Activated B cell treated with CpG ODN at 0.5 μM for 24 hours (primary cell): Measurements from ENCODE around the gene ATF7. TPM values are rescaled to one million over a fixed set of nuclear protein-coding genes. Genes with fewer than 3 reads are reported as not detected.
"Not testable (repeated sequence)": the region's sequence is repeated elsewhere in the genome, so short reads cannot be mapped to it uniquely, and the experiment has no call there.

Source experiments
- ATAC-seq: fragments of 200-7000 bp; cut with Tn5 transposase; one replicate; pipeline ENCODE4 v1.10.0; 2021; ENCODE audit warnings: low read depth, mild to moderate bottlenecking, moderate library complexity
- CTCF ChIA-PET: fragments of 350-600 bp; sonication (Branson Sonifier 250); formaldehyde crosslinking; loops from one replicate; lab custom pipeline; 2021; ENCODE audit warnings: antibody characterized with exemption; lab: Charles Lee
- POLR2A ChIA-PET: fragments of 350-600 bp; sonication (Branson Sonifier 250); formaldehyde crosslinking; loops from one replicate; lab custom pipeline; 2021; ENCODE audit warnings: antibody characterized with exemption; lab: Charles Lee
- DNase-seq: peaks from one replicate; pipeline ENCODE4 v3.0.0; 2022
- H3K27ac Mint-ChIP-seq: one replicate; pipeline ENCODE4 v1.8.0; 2020; ENCODE audit warnings: mixed read lengths
- H3K27me3 Mint-ChIP-seq: one replicate; pipeline ENCODE4 v1.8.0; 2021; ENCODE audit warnings: mixed read lengths
- H3K36me3 Mint-ChIP-seq: one replicate; pipeline ENCODE4 v1.8.0; 2021; ENCODE audit warnings: low read depth, mixed read lengths
- H3K4me1 Mint-ChIP-seq: one replicate; pipeline ENCODE4 v1.8.0; 2021; ENCODE audit warnings: mixed read lengths
- H3K4me3 Mint-ChIP-seq: one replicate; pipeline ENCODE4 v1.8.0; 2020; ENCODE audit warnings: mild to moderate bottlenecking, mixed read lengths
- H3K9me3 Mint-ChIP-seq: one replicate; pipeline ENCODE4 v1.8.0; 2020; ENCODE audit warnings: mixed read lengths
- intact Hi-C: fragments of 100-400 bp; cut with micrococcal nuclease; formaldehyde crosslinking; loops from one replicate; pipeline ENCODE4 v1.15.1; 2024
- total RNA-seq: library from RNA; stranded (reverse); gene quantifications from 2 replicates; pipeline ENCODE4 v1.2.3, GENCODE V29; 2022
- TF ChIP-seq, protein P1 (sequence below): fragments of 200-600 bp; IDR thresholded peaks from one replicate; pipeline ENCODE4 v1.8.0; 2022; ENCODE audit warnings: antibody characterized with exemption, mild to moderate bottlenecking

The ATF7 gene
- total RNA-seq, 1 donor from 2014 or later = 36.8 TPM

DNA sequence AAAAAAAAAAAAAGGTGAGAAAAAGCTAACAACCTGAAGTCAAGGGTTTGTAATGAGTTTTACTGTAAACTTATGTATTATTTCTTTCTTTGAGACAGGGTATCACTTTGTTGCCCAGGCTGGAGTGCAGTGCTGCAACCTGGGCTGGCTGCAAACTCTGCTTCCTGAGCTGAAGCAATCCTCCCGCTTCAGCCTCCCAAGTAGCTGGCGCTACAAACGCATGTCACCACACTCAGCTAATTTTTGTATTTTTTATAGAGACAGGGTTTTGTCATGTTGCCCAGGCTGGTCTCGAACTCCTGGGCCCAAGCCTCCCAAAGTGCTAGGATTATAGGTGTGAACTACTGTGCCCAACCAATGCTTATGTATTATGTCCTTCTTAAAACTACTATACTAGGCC lies 9.2 kb downstream of the ATF7 start:
- no peak for DNase-seq
- Mint-ChIP-seq H3K4me1 (peaks cover 34% of the 10 kb centered on the region), H3K27me3 (no peaks in the 10 kb centered on the region), H3K36me3 (peaks cover 17% of the 10 kb centered on the region), H3K4me3 (no peak overlapping the region), H3K27ac (no peak overlapping the region), H3K9me3 (no peaks in the 10 kb centered on the region)
- ChIA-PET POLR2A (interaction anchor here (0.6 to 1.5 kb wide), 2 partner anchors 9 to 237 kb away, joined by 5 to 7 read pairs; partner anchors contain the start of genes ATF7 and SP1), CTCF (interaction anchor here (1.0 kb wide), 1 partner anchor 59 kb away, joined by 3 read pairs; the partner anchor contains the start of gene ATP5MC2)
- intact Hi-C loops = no loop called here
- ATAC-seq = no peak
- TF ChIP-seq, protein P1, sequence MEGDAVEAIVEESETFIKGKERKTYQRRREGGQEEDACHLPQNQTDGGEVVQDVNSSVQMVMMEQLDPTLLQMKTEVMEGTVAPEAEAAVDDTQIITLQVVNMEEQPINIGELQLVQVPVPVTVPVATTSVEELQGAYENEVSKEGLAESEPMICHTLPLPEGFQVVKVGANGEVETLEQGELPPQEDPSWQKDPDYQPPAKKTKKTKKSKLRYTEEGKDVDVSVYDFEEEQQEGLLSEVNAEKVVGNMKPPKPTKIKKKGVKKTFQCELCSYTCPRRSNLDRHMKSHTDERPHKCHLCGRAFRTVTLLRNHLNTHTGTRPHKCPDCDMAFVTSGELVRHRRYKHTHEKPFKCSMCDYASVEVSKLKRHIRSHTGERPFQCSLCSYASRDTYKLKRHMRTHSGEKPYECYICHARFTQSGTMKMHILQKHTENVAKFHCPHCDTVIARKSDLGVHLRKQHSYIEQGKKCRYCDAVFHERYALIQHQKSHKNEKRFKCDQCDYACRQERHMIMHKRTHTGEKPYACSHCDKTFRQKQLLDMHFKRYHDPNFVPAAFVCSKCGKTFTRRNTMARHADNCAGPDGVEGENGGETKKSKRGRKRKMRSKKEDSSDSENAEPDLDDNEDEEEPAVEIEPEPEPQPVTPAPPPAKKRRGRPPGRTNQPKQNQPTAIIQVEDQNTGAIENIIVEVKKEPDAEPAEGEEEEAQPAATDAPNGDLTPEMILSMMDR = no peak

DNA sequence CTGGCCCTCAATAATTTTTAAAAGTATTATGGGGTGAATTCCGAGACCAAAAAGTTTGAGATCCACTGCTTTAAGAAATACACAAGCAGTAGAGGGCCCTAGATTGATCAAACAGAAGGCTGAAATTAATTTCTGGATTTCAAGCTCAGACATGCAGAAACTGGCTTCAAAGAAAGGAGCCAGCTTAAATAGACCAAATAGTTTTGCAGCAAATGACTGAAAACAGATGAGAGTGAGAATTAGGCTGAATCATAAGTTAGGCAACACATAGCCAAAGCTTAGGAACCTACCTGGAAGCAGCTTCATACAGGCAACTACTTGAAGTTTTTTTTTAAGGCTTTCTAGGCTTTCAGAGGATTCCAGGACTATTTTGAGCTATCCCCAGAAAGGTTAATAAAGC lies 12.4 kb downstream of the ATF7 start:
- Mint-ChIP-seq H3K4me1 (peaks cover 22% of the 10 kb centered on the region), H3K9me3 (no peaks in the 10 kb centered on the region), H3K27me3 (no peaks in the 10 kb centered on the region), H3K36me3 (peaks cover 18% of the 10 kb centered on the region), H3K4me3 (no peak overlapping the region), H3K27ac (no peak overlapping the region)
- no peak for ATAC-seq
- POLR2A ChIA-PET = interaction anchor here (0.6 to 1.4 kb wide), 4 partner anchors 12 to 820 kb away, joined by 3 to 14 read pairs (median 4); partner anchors contain the start of gene ATF7
- TF ChIP-seq, protein P1 = no peak
- DNase-seq = no peak
- CTCF ChIA-PET = interaction anchor here (1.0 kb wide), 1 partner anchor 14 kb away, joined by 3 read pairs; no protein-coding TSS in a partner anchor
- intact Hi-C loops = no loop called here

DNA sequence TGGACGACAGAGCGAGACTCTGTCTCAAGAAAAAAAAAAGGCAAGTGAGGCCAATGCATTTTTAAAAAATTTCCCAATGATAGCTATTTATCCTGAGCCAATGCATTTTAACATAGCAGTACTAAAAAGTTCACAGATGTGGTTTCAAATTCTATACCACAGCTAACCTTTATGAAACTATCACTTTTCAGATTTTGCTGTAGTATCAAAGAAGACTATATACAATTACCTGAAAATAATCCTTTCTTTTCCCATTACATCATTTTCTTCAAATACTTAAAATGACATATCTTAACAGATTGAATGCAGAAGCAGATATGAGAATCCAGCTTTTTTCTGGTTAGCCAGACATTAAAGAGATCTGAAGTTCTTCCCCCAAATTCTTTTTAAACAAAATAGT lies 13.2 kb downstream of the ATF7 start:
- H3K36me3 Mint-ChIP-seq = peaks cover 21% of the 10 kb centered on the region
- H3K27ac Mint-ChIP-seq = no peak overlapping the region
- H3K9me3 Mint-ChIP-seq = no peaks in the 10 kb centered on the region
- intact Hi-C loops = no loop called here
- TF ChIP-seq, protein P1 = no peak
- ATAC-seq (no peak), DNase-seq (no peak)
- H3K4me1 Mint-ChIP-seq = peaks cover 14% of the 10 kb centered on the region
- CTCF ChIA-PET = no interaction called here
- POLR2A ChIA-PET = interaction anchor here (0.7 to 1.4 kb wide), 2 partner anchors 13 to 821 kb away, joined by 4 to 14 read pairs; partner anchors contain the start of gene ATF7
- H3K27me3 Mint-ChIP-seq = no peaks in the 10 kb centered on the region
- H3K4me3 Mint-ChIP-seq = no peak overlapping the region

DNA sequence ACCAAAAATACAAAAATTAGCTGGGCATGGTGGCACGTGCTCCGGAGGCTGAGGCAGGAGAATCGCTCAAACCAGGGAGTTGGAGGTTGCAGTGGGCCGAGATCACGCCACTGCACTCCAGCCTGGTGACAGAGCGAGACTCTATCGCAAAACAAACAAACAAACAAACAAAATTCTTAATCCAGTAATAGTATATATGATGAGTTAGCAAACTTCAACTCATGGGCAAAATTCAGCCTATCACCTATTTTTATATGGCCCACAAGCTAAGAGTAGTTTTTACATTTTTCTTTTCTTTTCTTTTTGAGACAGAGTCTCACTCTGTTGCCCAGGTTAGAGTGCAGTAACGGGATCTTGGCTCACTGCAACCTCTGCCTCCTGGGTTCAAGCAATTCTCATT lies 14.9 kb downstream of the ATF7 start:
- TF ChIP-seq, protein P1 = no peak
- ChIA-PET POLR2A (interaction anchor here (0.6 to 1.2 kb wide), 2 partner anchors 8 to 13 kb away, joined by 3 to 7 read pairs; no protein-coding TSS in a partner anchor), CTCF (no interaction called here)
- no peak for ATAC-seq
- intact Hi-C loops = no loop called here
- Mint-ChIP-seq H3K9me3 (no peaks in the 10 kb centered on the region), H3K27me3 (no peaks in the 10 kb centered on the region), H3K4me3 (no peak overlapping the region), H3K4me1 (peaks cover 1% of the 10 kb centered on the region), H3K36me3 (peaks cover 23% of the 10 kb centered on the region), H3K27ac (no peak overlapping the region)
- no peak for DNase-seq

DNA sequence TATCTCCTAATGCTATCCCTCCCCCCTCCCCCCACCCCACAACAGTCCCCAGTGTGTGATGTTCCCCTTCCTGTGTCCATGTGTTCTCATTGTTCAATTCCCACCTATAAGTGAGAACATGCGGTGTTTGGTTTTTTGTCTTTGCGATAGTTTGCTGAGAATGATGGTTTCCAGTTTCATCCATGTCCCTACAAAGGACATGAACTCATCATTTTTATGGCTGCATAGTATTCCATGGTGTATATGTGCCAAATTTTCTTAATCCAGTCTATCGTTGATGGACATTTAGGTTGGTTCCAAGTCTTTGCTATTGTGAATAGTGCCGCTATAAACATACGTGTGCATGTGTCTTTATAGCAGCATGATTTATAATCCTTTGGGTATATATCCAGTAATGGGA lies 19.5 kb downstream of the ATF7 start:
- not testable (repeated sequence) for H3K27ac Mint-ChIP-seq

More for the DNA sequence above, 19.5 kb downstream of the ATF7 start:
- H3K27me3 Mint-ChIP-seq, DNase-seq, POLR2A ChIA-PET, ATAC-seq, intact Hi-C loops, CTCF ChIA-PET, H3K9me3 Mint-ChIP-seq, H3K36me3 Mint-ChIP-seq, H3K4me3 Mint-ChIP-seq: not testable (repeated sequence)
- H3K4me1 Mint-ChIP-seq = peaks cover 23% of the 10 kb centered on the region
